Mammary epithelial cell (primary cell): ENCODE data around the gene PANX2.

Experiments
- EZH2 ChIP-seq: IDR thresholded peaks from 2 replicates; pipeline ENCODE4 v1.6.1; 2012; ENCODE audit warnings: low read length, inconsistent platforms, borderline replicate concordance
- TF ChIP-seq, protein P1 (sequence below), 2 donors: IDR thresholded peaks in 1 of 2; conservative IDR thresholded peaks in 1 of 2; 2 replicates each; pipeline ENCODE4 v1.5.1; 2011 to 2012; ENCODE audit warnings: inconsistent platforms in 2 of 2, low read length in 2 of 2, mild to moderate bottlenecking in 2 of 2, control low read depth in 1 of 2, low read depth in 1 of 2; ENCODE audit not compliant: insufficient read depth in 1 of 2; ENCODE audit errors: extremely low read depth in 1 of 2

DNA sequence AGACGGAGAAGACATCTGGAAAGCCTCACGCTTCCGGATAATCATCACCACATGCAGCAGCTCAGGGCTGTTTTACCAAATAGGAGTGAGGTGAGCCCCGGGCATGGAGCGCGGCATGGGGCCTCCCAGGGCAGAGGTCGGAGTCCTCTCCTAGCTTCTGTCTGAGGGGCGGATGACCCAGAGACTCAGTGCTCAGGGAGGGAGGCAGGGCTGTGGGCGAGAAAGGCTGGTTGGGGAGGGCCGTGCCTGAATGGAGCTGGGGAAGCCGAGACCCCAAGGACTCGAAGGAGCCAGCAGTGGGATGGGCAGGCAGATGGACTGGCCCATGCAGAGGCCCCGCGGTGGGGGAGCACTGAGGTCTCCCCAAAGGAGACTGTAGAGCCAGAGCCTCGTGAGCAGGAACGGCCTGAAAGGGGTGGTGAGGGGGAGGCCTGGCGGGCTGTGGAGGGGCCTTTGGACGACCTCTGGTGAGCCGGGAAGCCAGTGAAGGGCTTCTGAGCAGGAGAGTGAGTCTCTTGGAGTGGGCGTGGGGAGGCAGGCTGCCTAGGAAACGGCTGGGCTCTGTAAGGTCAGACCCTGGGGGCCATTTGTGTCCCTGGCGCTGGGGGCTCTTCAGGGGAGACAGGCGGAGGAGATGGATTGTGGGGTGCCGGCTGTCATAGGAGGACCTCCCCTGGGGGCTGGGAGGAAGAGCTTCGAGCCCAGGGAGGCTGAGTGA is 24.7 kb upstream of the PANX2 start:
- TF ChIP-seq, protein P1, sequence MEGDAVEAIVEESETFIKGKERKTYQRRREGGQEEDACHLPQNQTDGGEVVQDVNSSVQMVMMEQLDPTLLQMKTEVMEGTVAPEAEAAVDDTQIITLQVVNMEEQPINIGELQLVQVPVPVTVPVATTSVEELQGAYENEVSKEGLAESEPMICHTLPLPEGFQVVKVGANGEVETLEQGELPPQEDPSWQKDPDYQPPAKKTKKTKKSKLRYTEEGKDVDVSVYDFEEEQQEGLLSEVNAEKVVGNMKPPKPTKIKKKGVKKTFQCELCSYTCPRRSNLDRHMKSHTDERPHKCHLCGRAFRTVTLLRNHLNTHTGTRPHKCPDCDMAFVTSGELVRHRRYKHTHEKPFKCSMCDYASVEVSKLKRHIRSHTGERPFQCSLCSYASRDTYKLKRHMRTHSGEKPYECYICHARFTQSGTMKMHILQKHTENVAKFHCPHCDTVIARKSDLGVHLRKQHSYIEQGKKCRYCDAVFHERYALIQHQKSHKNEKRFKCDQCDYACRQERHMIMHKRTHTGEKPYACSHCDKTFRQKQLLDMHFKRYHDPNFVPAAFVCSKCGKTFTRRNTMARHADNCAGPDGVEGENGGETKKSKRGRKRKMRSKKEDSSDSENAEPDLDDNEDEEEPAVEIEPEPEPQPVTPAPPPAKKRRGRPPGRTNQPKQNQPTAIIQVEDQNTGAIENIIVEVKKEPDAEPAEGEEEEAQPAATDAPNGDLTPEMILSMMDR (conservative IDR thresholded peaks at IDR 0.05 in 1 of 2, IDR thresholded peaks at IDR 0.05 in 1 of 2; ENCODE audit: extremely low read depth in 1 of 2, insufficient read depth in 1 of 2, low read depth in 1 of 2, low read length in 2 of 2) = no peak
- no peak for TF ChIP-seq EZH2
